ENCODE measurements around the gene LRMDA. TPM values are rescaled to one million over a fixed set of nuclear protein-coding genes. Genes with fewer than 3 reads are reported as not detected.
A peak's percentile ranks its signal among the peaks of the same experiment; 100 is the strongest.

Gene LRMDA
- total and polyA plus RNA-seq, 2 of the 13 experiments (the other 11 are each of a cell fraction or from before 2014, with no cell fraction given), result 13.4 to 22.0 TPM

- TF ChIP-seq HNF4A (CRISPR knock-in tag; IDR thresholded peaks at IDR 0.05) (peak; percentile 35), ZFP36L1 (CRISPR knock-in tag; IDR thresholded peaks at IDR 0.05) (no peak), XRCC5 (optimal IDR thresholded peaks at IDR 0.05; ENCODE audit: low read length) (peak; percentile 71), MLLT10 (CRISPR knock-in tag; IDR thresholded peaks at IDR 0.05) (no peak), HNRNPLL (IDR thresholded peaks at IDR 0.05; ENCODE audit: low read depth, low read length, poor library complexity, severe bottlenecking) (no peak), SMC3 (IDR thresholded peaks at IDR 0.05; ENCODE audit: low read length) (peak; percentile 98), NKX3-1 (CRISPR knock-in tag; IDR thresholded peaks at IDR 0.05) (no peak), AFF4 (CRISPR knock-in tag; IDR thresholded peaks at IDR 0.05) (no peak), NR3C1 (CRISPR knock-in tag; IDR thresholded peaks at IDR 0.05) (no peak), ZNF619 (CRISPR knock-in tag; IDR thresholded peaks at IDR 0.05) (no peak), ZNF614 (CRISPR knock-in tag; IDR thresholded peaks at IDR 0.05; ENCODE audit: borderline replicate concordance) (no peak), ZC3H4 (CRISPR knock-in tag; IDR thresholded peaks at IDR 0.05; ENCODE audit: borderline replicate concordance) (no peak), SMYD3 (CRISPR knock-in tag; IDR thresholded peaks at IDR 0.05) (0 out of 2 replicates have a peak, but pooled peaks have one; percentile 72), SP4 (CRISPR knock-in tag; IDR thresholded peaks at IDR 0.05) (peak; percentile 40; the same call in 1 of the 2 replicates), CEBPB (IDR thresholded peaks at IDR 0.05; ENCODE audit: borderline replicate concordance, low read depth, low read length) (no peak), ZNF160 (CRISPR knock-in tag; IDR thresholded peaks at IDR 0.05) (no peak)
- TF ChIP-seq, protein P1, sequence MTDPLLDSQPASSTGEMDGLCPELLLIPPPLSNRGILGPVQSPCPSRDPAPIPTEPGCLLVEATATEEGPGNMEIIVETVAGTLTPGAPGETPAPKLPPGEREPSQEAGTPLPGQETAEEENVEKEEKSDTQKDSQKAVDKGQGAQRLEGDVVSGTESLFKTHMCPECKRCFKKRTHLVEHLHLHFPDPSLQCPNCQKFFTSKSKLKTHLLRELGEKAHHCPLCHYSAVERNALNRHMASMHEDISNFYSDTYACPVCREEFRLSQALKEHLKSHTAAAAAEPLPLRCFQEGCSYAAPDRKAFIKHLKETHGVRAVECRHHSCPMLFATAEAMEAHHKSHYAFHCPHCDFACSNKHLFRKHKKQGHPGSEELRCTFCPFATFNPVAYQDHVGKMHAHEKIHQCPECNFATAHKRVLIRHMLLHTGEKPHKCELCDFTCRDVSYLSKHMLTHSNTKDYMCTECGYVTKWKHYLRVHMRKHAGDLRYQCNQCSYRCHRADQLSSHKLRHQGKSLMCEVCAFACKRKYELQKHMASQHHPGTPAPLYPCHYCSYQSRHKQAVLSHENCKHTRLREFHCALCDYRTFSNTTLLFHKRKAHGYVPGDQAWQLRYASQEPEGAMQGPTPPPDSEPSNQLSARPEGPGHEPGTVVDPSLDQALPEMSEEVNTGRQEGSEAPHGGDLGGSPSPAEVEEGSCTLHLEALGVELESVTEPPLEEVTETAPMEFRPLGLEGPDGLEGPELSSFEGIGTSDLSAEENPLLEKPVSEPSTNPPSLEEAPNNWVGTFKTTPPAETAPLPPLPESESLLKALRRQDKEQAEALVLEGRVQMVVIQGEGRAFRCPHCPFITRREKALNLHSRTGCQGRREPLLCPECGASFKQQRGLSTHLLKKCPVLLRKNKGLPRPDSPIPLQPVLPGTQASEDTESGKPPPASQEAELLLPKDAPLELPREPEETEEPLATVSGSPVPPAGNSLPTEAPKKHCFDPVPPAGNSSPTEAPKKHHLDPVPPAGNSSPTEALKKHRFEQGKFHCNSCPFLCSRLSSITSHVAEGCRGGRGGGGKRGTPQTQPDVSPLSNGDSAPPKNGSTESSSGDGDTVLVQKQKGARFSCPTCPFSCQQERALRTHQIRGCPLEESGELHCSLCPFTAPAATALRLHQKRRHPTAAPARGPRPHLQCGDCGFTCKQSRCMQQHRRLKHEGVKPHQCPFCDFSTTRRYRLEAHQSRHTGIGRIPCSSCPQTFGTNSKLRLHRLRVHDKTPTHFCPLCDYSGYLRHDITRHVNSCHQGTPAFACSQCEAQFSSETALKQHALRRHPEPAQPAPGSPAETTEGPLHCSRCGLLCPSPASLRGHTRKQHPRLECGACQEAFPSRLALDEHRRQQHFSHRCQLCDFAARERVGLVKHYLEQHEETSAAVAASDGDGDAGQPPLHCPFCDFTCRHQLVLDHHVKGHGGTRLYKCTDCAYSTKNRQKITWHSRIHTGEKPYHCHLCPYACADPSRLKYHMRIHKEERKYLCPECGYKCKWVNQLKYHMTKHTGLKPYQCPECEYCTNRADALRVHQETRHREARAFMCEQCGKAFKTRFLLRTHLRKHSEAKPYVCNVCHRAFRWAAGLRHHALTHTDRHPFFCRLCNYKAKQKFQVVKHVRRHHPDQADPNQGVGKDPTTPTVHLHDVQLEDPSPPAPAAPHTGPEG (CRISPR knock-in tag; IDR thresholded peaks at IDR 0.05), result no peak
Observed at GRCh38 chr10:76086761-76087639, 655.6 kb downstream of the LRMDA start (continued).

Measured in HepG2 (cell line).